Motor neuron (in vitro differentiated cells): Measurements from ENCODE around the gene TSHB. TPM values are rescaled to one million over a fixed set of nuclear protein-coding genes. Genes with fewer than 3 reads are reported as not detected.

Experiments
- ATAC-seq, 8 experiments: fragments of 200-7000 bp; cut with Tn5 transposase; replicated peaks in 6 of 8; 2 replicates each; pipeline ENCODE4 v1.8.0; 2021; ENCODE audit warnings: mild to moderate bottlenecking in 8 of 8, moderate library complexity in 8 of 8
- H3K27ac ChIP-seq, 2 donors: fragments of 250-450 bp; sonication (Bioruptor Pico); 2 replicates each; pipeline ENCODE4 v1.9.0; 2021; ENCODE audit warnings: antibody characterized with exemption in 2 of 2, mild to moderate bottlenecking in 2 of 2, moderate library complexity in 1 of 2
- H3K4me1 ChIP-seq, 2 donors: fragments of 250-450 bp; sonication (Bioruptor Pico); replicated peaks in 1 of 2; 2 replicates each; pipeline ENCODE4 v1.6.1; 2021; ENCODE audit warnings: antibody characterized with exemption in 2 of 2, mild to moderate bottlenecking in 2 of 2, moderate library complexity in 1 of 2
- H3K4me3 ChIP-seq, 5 donors: fragments of 250-450 bp; sonication (Bioruptor Pico); 2 replicates each; pipeline ENCODE4 v1.9.0; 2021; ENCODE audit warnings: antibody characterized with exemption in 5 of 5, mild to moderate bottlenecking in 5 of 5, moderate library complexity in 4 of 5
- WGBS, 10 experiments: fragments of 450-650 bp; shearing (Covaris generic); methylation state at CpG; one replicate each; pipeline ENCODE4 v1.0.0; 2022; 5-methylcytosine and 5-hydroxymethylcytosine counted together
- in situ Hi-C, 9 experiments: fragments of 400-800 bp; cut with MboI; loops; one replicate each; pipeline ENCODE4 v1.15.0; 2021; ENCODE audit warnings: low sequenced_read_pairs in 9 of 9, low pct_unique_long_range_greater_than_20kb in 2 of 9; ENCODE audit not compliant: unreplicated experiment in 9 of 9
- total RNA-seq, 8 experiments: library from RNA; unstranded; fragments of 300-600 nt; gene quantifications; 2 replicates each; pipeline versions ENCODE4 v1.2.3 to v1.2.4, GENCODE V29; 2022

TSHB gene
- total RNA-seq, 8 experiments from 2014 or later = 0.64 TPM; not detected in 7

DNA sequence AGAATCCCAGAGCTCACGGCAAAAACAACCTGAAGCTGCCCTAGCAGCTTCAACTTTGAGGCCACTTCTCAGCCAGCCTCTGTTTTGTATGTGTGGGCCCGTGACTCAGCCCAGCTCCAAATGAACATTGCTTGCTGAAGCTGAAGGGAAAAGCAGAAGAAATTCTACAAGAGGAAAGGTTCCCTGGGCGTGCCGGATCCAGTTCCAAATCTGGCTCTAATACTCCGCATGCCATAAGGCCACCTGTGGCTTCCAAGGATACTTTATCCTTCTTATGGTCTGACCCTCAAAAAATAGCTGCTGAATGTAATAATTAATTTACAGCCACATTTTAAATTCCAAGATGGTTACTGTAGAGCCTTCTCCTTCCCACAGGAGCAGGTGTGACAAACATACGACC lies 35.4 kb downstream of the TSHB start:
- H3K27ac ChIP-seq = no peak overlapping the region
- no peak overlapping the region for H3K4me3 ChIP-seq
- no peaks in the 10 kb centered on the region for H3K4me1 ChIP-seq
- in situ Hi-C loops = no loop called here
- 57 to 100% (median 91%) methylated on average over 1 to 6 of the region's 6 CpGs; no CpG with 5 or more reads in 2 of the 10 experiments for WGBS, 10 experiments
- ATAC-seq = no peak

DNA sequence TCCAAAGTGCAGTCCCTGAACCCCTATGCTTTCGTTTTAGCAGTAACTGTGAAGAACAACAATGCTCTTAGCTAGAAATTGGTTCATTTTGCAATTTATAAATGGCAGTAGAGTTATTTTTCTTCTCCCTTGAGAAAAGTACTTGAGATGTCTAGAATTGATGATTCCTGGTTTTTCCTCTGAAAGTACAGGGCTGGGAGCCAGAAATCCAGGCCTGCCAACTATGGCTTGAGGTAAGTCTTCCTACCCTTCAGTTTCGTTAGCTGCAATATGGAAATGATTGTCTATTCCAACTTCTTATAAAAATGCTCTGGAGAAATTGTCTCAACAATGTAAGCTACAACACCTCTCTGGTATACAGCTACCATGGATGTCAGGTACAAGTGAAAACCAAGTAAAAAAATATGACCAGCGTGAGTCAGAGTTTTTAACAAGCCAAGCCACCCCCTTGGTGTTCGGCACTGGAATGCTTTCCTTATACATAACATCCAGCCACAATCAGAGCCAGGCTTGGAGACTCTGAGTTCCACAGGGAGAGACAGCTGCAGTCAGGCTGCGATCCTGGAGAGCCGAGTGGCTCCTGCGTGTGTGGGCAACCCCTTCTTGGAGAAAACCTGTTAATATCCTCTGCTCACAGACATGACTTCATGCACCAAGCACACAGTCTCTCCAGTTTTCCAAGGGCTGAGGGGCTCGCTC lies 37.7 kb downstream of the TSHB start:
- WGBS, 10 experiments = 22 to 92% (median 64%) methylated on average over 1 to 8 of the region's 8 CpGs; no CpG with 5 or more reads in 1 of the 10 experiments
- no peak overlapping the region for H3K4me3 ChIP-seq
- peak in 2 of 8 experiments; percentile 32 to 35 for ATAC-seq
- H3K27ac ChIP-seq = no peak overlapping the region
- in situ Hi-C loops = no loop called here
- H3K4me1 ChIP-seq = no peaks in the 10 kb centered on the region

DNA sequence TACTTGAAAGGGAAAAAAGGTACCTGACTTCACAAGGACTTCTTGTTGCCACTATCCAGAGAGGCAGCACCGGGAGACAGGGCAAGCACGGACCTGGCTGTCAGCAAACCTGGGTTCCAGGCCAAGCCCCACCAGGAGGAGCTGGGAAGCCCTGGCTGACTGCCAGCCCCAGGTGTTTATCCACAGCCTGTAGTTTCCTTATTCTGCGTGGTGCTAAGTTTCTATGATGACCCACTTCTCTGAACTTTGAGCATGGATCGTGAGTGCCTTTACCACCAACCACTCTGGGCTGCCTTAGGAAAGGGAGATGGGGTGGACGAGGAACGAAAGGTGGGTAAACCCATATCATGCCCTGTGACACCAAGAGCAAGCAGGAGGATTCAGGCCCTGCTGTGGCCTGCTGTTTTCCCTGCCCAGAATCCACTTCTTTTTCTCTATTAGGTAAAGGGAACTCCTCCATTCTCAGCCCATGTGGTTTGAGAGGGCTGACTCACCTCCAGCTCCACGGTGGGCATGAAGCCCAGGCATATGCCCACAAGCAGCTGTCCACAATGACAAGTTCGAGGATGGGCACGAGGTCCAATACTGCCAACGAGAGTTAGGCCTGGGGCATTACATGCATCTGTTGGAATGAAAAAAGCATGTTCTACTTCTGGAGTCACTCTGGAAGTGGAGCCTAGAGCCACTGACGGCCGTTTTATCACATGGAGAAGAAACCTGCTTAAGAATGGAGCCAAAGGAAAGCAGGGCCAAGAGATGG lies 39.4 kb downstream of the TSHB start:
- no peaks in the 10 kb centered on the region for H3K4me1 ChIP-seq
- ATAC-seq = no peak
- 0 to 100% (median 90%) methylated on average over 1 to 12 of the region's 12 CpGs; no CpG with 5 or more reads in 1 of the 10 experiments for WGBS, 10 experiments
- H3K4me3 ChIP-seq = no peak overlapping the region
- in situ Hi-C loops = no loop called here
- no peak overlapping the region for H3K27ac ChIP-seq

DNA sequence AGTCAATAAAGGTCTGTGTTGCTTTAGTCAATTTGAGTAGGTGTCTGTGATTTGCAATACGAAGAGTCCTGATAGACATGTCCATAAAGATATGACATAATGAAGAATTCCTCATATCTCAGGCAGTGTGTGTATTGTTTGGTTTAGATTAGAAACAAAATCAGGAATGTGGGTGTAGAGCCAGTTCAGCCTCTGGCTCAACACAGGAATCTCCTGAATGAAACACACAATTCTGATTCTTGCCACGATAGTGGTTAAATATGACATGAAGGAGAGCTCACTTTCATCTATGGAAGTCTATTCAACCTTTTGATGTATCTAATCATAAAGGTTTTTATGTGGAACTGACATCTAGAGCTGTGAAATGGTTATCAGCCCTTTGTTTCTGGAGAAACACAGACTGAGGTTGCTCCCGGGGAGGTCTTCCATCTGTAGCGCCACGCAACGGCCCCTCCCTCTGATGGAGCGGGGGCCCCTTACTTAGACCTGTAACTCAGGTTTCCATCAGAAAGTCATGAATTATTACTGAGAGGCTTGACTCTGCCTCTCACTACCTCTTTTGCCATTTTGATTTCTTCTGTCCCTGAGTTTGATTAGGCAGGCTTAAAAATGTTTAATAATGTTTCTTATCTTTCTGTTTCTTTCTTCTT lies 40.2 kb downstream of the TSHB start:
- WGBS, 10 experiments = 73 to 100% (median 96%) methylated on average over 1 to 7 of the region's 7 CpGs
- Histone ChIP-seq H3K27ac (no peak overlapping the region), H3K4me3 (no peak overlapping the region), H3K4me1 (no peaks in the 10 kb centered on the region)
- in situ Hi-C loops = no loop called here
- no peak for ATAC-seq

DNA sequence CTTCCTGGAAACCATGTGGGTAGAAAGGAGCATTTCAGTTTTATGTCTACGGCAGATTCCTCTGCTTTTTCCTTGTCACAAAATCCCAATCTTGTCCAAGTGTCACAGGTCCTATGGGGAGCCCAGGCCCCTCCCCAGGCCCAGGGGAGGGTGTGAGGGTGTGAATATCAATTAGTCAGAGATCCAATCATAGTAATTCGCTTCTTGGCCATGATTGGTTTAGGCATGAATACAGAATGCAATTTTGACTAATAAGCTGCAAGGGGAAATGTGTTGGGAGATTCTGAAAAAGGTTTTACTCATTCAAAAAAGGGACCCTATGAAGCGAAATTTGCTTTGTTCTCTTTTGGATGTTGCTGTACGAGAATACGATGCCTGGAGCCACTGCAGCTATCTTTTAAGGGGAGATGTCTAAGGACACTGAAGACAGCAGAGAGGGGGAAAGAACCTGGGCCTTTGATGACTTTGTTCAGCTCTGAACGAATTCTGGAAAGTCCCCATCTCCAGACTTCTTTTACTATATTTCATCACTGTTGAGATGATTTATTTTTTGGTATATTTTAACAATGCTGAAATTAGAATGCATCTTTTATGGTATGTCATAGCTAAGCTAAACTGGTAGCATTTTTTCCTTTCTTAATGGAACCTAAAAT lies 41.5 kb downstream of the TSHB start:
- WGBS, 10 experiments = 20 to 100% (median 83%) methylated on average over 1 to 6 of the region's 6 CpGs; no CpG with 5 or more reads in 1 of the 10 experiments
- no peak overlapping the region for H3K27ac ChIP-seq
- H3K4me3 ChIP-seq = no peak overlapping the region
- in situ Hi-C loops = no loop called here
- no peak for ATAC-seq
- no peaks in the 10 kb centered on the region for H3K4me1 ChIP-seq

DNA sequence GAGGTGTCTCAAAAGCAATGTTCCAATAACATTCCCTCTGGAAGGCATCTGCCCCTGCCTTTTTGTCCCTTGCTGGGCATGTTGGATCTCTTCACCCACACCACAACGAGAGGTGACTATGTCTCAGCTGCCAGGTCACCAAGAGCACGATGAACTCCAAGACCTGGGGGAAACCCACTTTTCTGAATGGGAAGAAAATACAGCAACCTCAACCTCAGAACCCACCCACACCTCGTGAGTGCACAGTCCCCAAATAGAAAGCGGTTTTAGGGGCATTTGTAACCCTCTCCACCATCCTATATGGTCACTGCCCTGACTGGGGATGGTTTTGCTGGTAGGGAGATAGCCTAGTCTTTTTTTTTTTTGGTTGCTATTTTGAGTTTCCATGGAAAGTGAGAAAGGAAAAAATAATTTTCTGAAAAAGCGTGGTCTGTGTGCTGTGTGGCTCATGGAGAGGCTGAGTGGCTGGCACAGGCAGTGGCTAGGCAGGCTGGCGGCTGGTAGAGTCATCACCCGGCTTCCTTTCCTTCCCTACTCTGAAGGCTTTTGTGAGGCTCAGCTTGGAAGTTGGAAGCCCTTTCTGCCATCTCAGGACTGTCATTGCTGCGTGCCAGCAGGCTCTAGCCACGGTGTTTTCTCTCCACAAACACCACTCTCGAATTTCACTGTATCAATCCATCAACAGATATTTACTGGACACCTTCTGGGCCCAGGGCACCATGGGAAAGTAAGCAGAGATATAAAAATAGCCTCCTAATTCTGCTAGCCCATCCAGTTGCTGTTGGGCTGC lies 43.9 kb downstream of the TSHB start:
- Histone ChIP-seq H3K27ac (no peak overlapping the region), H3K4me3 (no peak overlapping the region), H3K4me1 (peaks cover 0 to 2% of the 10 kb centered on the region in 2 donors)
- 38 to 90% (median 78%) methylated on average over 1 to 8 of the region's 10 CpGs; no CpG with 5 or more reads in 2 of the 10 experiments for WGBS, 10 experiments
- peak in 3 of 8 experiments; percentile 7 to 57 (median 35) for ATAC-seq
- in situ Hi-C loops = no loop called here

DNA sequence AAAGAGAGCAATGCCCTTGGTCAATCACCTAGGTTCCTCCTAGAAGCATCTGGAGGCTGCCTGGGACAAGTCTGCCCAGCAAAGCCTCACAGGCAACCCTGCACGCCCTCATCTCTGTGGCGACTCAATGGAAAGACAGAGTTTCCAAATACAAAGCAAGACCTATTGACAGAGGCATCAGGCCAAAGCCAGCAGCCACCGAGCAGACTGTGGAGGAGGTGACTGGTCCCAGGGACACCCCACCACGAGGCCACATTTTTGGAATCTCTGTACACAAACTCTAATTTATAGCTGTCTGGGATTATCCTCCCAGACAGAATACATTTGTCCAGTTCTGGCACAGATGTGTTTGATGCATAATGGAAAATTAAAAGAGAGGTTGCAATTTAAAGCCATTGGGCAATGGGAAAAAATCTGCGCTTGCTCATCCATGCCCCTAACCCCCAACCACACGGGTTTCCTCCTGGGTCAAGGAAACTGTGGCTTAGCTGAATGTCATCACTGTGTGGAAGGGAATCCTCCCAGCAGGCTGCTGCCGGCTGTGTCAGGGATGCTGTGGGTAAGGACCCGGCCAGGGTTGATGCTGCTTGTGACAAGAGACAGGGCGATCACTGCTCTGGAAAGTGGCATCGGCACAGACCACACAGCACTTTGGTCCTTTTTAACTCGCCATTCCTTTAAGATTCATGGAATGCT lies 45.4 kb downstream of the TSHB start:
- H3K27ac ChIP-seq = no peak overlapping the region
- H3K4me3 ChIP-seq = no peak overlapping the region
- in situ Hi-C loops = loop anchor here in 2 of 9 experiments (25.0 kb wide), 2 partner anchors 88 to 563 kb away; partner anchors contain the start of gene TRIM33 (in 1 of the 2)
- H3K4me1 ChIP-seq = peaks cover 0 to 11% of the 10 kb centered on the region in 2 donors
- ATAC-seq = peak in 4 of 8 experiments; percentile 50 to 84 (median 72)
- WGBS, 10 experiments = 0 to 100% (median 70%) methylated on average over 1 to 10 of the region's 11 CpGs

DNA sequence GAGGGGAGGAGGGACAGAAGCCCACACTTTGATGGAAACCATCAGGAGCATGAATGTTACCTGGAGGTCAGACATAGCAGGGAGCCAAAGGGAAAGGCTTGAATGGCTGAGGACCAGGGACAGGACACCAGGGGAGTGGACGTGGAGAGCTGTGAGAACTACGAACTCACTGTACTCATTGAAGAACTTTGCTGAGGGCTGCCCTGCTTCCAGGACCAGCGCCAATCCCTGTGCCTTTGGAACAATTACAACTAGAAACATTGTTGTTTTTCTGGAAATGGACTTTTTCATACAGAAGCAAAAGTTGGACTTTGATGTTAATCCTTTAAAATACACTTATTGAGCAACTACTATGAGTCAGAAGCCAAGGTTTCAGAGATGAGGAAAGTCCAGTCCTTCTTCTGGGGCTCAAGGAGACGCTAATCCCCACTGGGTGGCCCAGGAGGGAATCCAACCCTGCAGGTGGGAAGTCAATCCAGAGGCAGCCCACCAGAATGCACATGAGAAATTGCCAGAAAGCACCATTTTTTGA lies 46.8 kb downstream of the TSHB start:
- in situ Hi-C loops = loop anchor here in 2 of 9 experiments (25.0 kb wide), 2 partner anchors 89 to 564 kb away; partner anchors contain the start of gene TRIM33 (in 1 of the 2)
- 28 to 96% (median 86%) methylated on average over 1 to 4 of the region's 4 CpGs; no CpG with 5 or more reads in 1 of the 10 experiments for WGBS, 10 experiments
- H3K27ac ChIP-seq = no peak overlapping the region
- H3K4me1 ChIP-seq = peaks cover 0 to 11% of the 10 kb centered on the region in 2 donors
- no peak for ATAC-seq
- H3K4me3 ChIP-seq = no peak overlapping the region

DNA sequence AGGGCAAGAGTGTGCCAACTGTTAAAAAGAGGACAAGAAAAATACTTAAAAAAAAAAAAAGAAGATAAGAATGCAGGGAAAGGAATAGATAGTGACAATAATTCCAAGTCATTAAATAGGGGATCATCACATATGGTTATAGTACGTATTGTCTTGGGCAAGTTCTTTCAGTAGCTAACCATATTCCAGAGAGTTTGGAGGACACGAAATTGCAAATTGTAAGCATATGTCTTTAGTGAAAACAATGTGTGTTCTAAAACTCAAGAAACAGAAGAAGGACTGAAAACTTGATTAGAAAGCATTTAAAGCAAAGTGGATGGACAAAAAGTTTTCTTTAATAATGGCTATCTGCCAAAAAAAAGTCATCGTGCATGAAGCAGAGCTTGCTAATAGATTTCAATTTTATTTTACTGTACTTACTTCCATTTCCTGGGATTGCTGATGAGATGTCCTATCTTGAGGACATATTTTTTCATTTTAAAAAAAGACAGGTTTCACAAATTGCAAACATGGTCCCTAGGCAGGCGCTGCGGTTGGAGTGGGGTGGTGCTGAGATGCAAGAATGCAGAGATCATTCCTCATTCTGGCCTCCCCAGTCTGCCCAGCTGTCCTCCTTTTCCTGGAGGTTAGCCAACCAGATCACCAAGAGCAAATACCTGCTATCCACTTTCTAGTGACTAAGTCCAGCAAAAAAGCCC lies 47.8 kb downstream of the TSHB start:
- no peak overlapping the region for H3K27ac ChIP-seq
- H3K4me3 ChIP-seq = no peak overlapping the region
- in situ Hi-C loops = loop anchor here in 2 of 9 experiments (25.0 kb wide), 2 partner anchors 90 to 565 kb away; partner anchors contain the start of gene TRIM33 (in 1 of the 2)
- ATAC-seq = peak in 3 of 8 experiments; percentile 60 to 90 (median 88)
- H3K4me1 ChIP-seq = peaks cover 0 to 17% of the 10 kb centered on the region in 2 donors
- 0 to 95% (median 86%) methylated on average over 2 to 5 of the region's 5 CpGs for WGBS, 10 experiments

DNA sequence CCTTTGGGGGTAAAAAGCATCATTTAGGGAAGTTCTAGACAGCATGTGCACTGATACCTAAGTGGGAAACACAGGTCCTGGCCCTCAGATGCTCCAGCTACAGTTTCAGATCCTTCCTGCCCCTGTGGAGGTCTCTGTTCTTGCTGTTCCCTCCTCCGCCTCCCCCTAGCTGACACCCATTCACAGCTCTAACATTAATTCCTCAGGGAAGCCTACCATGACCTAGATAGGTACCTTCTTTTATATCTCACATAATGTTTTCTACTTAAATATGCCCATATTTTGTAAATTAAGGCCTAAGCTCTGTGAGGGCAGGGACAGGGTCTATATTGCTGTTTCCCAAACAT lies 48.3 kb downstream of the TSHB start:
- ATAC-seq = no peak
- Histone ChIP-seq H3K4me1 (peaks cover 3 to 22% of the 10 kb centered on the region in 2 donors), H3K4me3 (no peak overlapping the region), H3K27ac (no peak overlapping the region)
- in situ Hi-C loops = loop anchor here in 2 of 9 experiments (25.0 kb wide), 2 partner anchors 91 to 566 kb away; partner anchors contain the start of gene TRIM33 (in 1 of the 2)
- 60 to 100% (median 100%) methylated on average over 1 of the region's 1 CpG; no CpG with 5 or more reads in 4 of the 10 experiments for WGBS, 10 experiments

DNA sequence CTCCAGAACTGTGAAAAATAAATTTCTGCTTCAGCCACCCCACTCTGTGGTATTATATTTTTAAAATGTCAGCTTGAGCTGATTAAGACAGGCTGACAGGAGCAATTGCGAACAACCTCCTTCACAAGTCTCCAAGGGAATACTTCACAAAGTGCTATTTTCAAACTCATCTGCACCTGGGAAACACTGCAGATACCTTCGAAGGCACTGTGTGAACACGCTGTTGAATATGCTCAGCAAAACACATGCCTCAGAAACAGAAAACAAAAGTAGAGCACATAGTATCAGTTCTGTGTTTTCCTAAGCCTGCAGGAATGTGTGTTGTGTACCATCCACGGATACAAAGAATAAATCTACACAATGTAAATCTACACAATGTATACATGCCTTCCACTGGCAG lies 49.1 kb downstream of the TSHB start:
- ATAC-seq = peak in 3 of 8 experiments; percentile 10 to 33 (median 20)
- in situ Hi-C loops = loop anchor here in 2 of 9 experiments (25.0 kb wide), 2 partner anchors 91 to 566 kb away; partner anchors contain the start of gene TRIM33 (in 1 of the 2)
- Histone ChIP-seq H3K4me3 (no peak overlapping the region), H3K27ac (peak overlapping the region in 1 of 2 donors; percentile 64), H3K4me1 (peaks cover 5 to 27% of the 10 kb centered on the region in 2 donors)
- WGBS, 10 experiments = 21 to 86% (median 67%) methylated on average over 1 to 4 of the region's 4 CpGs; no CpG with 5 or more reads in 2 of the 10 experiments
